Tongue (tissue), 2 donors: ENCODE data around the gene ZBTB1. TPM values are rescaled to one million over a fixed set of nuclear protein-coding genes. Genes with fewer than 3 reads are reported as not detected.

Experiments
- DNase-seq: peaks from one replicate; pipeline ENCODE4 v3.0.0-alpha.2; 2015
- total RNA-seq: library from RNA; depleted of rRNA; stranded (reverse); fragments of >200 nt; gene quantifications from one replicate; pipeline ENCODE4 v1.2.3, GENCODE V29; 2014

Gene ZBTB1
- 56.3 TPM for total RNA-seq

GRCh38 chr14:64504310-64504896, at the start of gene ZBTB1:
Gene ZBTB1, plus strand, starts transcription at chr14:64504770. Its CDS starts 16,735 bp downstream, at chr14:64521505.
- DNase-seq: peak; percentile 91

- DNase-seq: no peak
These were observed 45.0 kb upstream of the ZBTB1 start for GRCh38 chr14:64459405-64460136.

- no peak for DNase-seq
These were observed 43.3 kb upstream of the ZBTB1 start for GRCh38 chr14:64461221-64461620.

- no peak for DNase-seq
These were observed 41.4 kb upstream of the ZBTB1 start for GRCh38 chr14:64463195-64463594.

- no peak for DNase-seq
These were observed 40.7 kb upstream of the ZBTB1 start for GRCh38 chr14:64463873-64464272.

- no peak for DNase-seq
These were observed 39.9 kb upstream of the ZBTB1 start for GRCh38 chr14:64464651-64465050.

- DNase-seq: peak; percentile 82
These were observed 39.3 kb upstream of the ZBTB1 start, which contains the start of gene AKAP5 for GRCh38 chr14:64465191-64465822. Gene AKAP5, plus strand, starts transcription at chr14:64465499. Its CDS starts 2,896 bp downstream, at chr14:64468395.

- peak; percentile 64 for DNase-seq
These were observed 38.6 kb upstream of the ZBTB1 start for GRCh38 chr14:64465831-64466554.

GRCh38 chr14:64467101-64467500, 37.5 kb upstream of the ZBTB1 start:
- no peak for DNase-seq

- DNase-seq: no peak
These were observed 37.0 kb upstream of the ZBTB1 start for GRCh38 chr14:64467566-64467965.

GRCh38 chr14:64468451-64468850, 36.1 kb upstream of the ZBTB1 start:
- DNase-seq: no peak

- no peak for DNase-seq
These were observed 30.5 kb upstream of the ZBTB1 start for GRCh38 chr14:64474041-64474440.

- no peak for DNase-seq
These were observed 29.9 kb upstream of the ZBTB1 start for GRCh38 chr14:64474698-64475097.

GRCh38 chr14:64475585-64476273, 28.8 kb upstream of the ZBTB1 start:
- peak; percentile 6 for DNase-seq

- no peak for DNase-seq
These were observed 28.1 kb upstream of the ZBTB1 start for GRCh38 chr14:64476438-64476837.

- peak; percentile 50 for DNase-seq
These were observed 25.8 kb upstream of the ZBTB1 start for GRCh38 chr14:64478634-64479250.

GRCh38 chr14:64488590-64489099, 15.9 kb upstream of the ZBTB1 start:
- no peak for DNase-seq

GRCh38 chr14:64491637-64492036, 12.9 kb upstream of the ZBTB1 start:
- no peak for DNase-seq

- no peak for DNase-seq
These were observed 11.1 kb upstream of the ZBTB1 start for GRCh38 chr14:64493455-64493854.

GRCh38 chr14:64495252-64495651, 9.3 kb upstream of the ZBTB1 start:
- no peak for DNase-seq

GRCh38 chr14:64496764-64497163, 7.8 kb upstream of the ZBTB1 start:
- DNase-seq: no peak
